HG03565 (cell line): ENCODE results near the gene MAML1.

Experiments
- ATAC-seq: cut with Tn5 transposase; IDR thresholded peaks from one replicate; pipeline ENCODE4 v1.9.1; 2021; ENCODE audit warnings: mild to moderate bottlenecking, moderate library complexity; ENCODE audit not compliant: unreplicated experiment

The MAML1 gene

DNA sequence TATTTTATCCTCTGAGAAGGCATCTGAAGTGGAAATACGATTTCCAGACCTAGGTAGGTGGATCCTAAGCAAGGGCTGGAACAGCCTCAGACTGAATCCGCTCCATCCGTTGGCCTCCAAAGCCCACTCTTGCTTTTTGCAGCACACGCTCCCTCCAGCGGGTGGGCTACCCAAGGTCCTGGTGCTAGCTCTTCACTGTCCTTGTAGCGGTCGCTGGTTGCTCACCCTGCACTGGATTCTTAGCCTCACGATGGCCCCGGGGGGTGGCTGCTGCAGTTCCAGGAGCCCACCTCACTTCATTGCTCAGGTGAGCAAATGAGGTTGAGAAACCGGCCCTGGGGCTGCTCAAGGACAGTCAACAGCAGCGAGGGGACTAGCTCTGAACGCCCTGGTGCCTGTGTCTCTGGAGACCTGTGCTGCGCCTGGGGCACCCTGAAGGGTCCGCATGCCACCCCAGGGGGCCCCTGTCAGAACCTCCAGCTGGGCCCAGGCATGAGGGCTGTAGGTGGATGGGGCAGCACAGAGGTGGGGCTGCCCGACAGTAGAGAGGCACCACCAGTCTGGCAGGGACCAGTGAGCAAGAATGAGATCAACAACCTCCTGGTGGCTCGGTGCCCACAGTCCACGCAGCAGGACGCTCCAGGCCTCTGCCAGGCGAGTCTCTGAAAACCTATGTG lies 69.7 kb downstream of the MAML1 start:
- ATAC-seq = no peak

DNA sequence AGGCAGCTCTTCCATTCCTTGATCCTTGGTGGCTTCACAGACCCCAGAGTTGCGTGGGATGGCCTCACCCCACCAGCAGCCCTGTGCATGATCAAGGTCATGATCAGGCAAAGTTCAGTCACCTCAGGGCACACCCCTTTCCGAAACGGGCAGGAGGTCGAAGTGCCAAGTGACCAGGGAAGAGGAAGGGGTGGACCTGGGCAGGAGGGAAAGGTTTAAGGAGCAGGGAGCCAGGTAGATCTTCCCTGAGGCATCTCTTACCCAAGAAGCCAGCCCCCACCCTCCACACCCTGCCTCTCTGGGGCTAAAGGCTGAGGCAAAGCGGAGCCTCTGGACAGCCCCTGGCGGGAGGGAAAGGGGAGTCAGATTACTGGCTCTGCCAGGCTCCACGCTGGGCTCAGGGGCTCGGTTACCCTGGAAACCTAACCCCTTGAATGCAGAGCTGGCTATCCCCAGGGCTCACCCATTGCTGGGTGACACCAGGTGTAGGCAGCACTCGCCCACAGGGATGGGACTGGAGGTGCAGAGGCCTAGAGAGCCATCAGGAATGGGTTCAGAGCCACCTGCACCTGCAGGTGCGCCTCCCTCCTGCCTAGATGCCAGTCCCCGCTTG lies 70.4 kb downstream of the MAML1 start:
- no peak for ATAC-seq

DNA sequence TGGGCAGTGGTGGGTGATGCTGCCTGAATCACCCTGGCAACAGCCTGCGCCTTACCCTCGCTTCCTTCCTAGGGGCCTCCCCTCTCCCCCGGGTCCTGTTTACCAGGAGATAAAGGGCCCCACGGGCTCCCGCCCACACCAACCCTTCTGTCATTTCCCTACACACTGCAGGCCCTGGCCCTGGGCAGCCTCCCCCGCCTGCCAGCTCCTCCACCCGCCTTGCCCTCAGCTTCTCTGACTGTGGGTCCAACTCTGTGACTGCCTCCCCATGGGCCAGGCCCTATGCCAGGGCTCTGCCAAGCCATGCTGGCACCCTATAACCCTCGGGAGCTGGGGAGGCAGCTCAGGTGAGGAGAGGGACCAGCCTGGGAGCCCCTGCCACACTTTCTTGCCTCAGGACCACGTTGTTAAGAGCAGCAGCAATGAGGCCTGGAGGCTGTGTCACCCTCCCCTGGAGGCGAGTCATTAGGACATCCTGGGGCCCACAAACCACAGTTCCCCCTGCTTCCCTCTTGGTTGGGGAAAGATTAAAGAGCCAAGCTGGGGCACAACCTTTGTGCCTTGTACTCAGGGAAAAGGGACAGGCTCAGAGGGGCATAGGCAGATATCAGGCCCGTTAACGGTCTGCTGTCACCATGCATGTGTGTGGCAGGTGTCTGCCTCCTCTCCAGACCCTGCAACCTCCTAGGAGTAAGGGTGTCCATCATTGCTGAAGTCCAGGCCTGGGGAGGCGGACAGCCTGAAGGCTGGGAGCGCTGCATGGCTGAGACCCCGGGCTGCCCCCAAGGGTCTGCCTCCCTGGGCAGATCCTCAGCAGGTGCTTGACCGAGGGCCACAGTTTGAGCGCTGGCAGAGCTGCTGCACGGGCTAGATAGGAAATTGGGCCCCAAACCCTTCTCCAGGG lies 71.3 kb downstream of the MAML1 start:
- ATAC-seq = no peak

DNA sequence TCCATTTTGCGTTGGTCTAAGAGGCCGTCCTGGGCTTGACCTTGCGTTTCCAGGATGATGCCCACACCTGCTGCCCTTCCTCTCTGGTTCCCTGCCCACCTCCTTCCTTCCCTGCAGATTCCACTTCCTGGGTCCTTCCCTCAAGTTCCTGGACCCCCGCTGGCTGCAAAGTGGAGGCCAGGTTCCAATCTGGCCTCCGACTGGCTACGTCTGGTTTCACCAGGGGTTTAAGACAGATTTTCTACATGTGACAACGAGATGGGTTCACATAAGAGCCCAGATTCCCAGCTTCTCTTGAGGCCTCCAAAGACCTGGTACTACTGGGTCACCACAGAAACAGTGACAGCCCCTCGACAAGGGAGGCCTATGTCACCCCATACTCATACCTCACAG lies 71.9 kb downstream of the MAML1 start:
- ATAC-seq = no peak

DNA sequence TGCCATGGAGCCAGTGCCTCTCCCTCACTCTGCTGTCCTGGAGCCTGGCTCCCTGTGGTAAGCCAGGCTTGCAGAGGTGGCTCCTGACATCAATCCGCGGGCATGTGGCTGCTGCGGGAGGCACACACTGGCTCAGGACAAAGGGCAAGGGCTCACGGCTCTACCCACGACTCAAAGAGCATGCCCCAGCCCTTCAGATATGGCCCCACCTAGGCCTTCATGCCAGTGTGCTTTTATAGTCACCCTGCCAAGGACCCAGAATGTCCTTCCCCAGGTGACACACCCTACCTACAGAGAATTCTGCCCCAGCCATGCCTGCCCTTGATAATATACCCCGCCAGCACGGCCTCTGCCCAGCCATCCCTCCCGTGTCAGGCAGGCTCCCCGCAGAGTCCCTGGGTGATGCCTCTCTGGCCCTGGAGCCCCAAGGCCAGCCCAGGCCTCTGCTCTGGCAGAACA lies 72.5 kb downstream of the MAML1 start:
- no peak for ATAC-seq

DNA sequence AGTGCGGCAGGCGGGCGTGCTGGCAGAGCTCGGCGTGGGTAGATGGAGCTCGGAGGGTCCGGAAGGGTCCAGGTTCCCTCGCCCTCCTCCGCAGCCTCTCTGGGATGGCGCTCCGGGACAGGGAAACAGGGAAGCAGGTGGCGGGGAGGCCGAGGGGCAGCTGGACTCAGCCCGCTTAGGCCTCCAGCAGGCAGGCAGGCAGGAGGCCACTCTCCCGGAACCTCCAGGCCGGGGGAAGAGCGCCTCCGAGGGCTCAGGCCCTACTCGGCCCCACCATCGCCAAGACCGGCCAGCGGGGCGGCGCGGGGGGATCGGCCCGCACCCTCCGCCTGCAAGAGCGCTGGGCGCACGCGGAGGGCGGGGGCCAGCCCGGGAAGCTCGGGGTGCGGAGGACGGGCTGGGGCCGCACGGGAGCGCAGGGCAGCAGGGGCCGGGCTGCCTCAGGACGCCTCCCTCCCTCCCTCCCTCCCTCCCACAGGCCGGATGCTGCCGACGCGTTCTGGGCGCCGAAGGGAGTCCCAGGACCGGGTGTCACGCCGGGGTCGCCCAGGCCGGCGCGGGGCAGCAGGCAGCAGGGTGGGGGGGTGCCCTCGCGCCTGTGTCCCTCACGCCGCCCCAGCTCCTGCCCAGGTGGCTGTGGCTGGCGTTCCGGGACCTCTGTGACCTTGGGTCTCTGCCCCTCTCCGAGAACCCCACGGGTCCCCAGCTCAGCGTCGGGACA lies 73.1 kb downstream of the MAML1 start:
- no peak for ATAC-seq

DNA sequence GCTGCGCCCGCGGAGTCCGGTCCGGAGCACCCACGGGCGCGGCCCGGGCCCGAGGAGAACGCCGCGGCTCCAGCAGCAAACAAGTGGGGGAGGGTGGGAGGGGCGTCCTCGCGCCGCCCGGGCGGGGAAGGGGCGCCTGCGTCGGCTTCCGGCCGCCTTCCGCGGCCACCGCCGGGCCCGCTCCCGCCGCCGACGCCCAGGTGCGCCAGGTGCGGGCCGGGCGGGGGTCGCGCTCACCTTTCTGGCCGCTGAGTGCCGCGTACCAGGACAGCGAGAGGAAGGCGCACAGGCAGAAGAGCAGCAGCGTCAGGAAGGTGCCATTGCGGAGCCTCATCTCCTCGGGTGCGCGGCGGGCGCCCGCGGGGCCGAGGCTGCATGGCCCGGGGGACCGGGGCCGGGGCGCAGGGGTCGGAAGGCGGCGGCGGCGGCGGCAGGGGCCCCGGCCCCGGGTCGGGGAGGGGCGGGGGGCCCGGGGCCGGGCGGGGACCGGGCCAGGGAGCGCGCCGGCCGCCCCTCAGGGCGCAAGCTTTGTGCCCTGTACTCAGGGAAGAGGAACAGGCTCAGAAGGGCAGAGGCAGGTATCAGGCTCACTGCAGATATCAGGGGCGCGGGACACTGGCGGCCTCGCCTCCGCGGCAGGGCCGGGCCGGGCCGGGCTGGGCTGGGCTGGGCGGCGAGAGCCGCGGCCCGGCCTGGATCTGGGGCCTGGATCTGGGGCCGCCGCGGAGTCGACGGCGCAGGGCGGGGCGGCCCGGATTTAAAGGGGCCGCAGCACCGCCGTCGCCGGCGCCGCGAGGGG lies 73.8 kb downstream of the MAML1 start, which contains the start of gene MGAT4B:
TSS of gene MGAT4B (minus strand) at position 617 of the 799 bp plus-strand sequence. CDS start at position 334, 283 bp downstream.
- ATAC-seq = peak; percentile 46

DNA sequence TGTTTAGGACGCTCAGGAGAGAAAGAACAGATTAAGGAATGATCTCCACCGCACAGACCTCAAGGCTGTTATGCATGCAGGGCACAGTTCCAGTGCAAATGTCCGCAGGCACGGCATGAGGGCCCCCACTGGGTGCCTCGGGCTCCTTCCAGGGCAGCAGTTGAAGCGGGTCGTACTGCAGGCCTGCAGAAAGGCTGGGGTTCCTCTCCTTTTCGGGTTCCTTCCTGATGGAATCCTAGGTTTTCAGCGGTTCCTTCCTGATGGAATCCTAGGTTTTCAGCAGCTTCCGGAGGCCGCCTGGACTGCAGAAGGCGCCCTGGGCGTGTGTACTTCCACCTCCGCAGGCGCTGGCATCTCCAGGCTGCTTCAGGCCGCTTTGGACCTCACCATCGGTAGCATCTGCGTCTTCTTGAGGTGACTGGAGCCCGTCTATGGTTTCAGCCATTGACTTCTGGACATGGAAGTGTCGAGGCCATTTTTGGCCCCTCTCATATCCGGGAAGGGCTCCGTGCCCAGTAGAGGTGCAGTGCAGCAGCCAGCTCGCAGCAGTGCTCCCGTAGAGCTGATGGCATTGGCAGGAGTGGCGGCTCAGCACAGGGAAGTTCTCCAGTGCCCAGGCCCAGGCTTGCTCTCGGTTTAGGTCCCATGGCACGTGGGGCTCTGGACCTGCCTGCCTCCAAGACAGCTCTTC lies 79.7 kb downstream of the MAML1 start:
- ATAC-seq = no peak

DNA sequence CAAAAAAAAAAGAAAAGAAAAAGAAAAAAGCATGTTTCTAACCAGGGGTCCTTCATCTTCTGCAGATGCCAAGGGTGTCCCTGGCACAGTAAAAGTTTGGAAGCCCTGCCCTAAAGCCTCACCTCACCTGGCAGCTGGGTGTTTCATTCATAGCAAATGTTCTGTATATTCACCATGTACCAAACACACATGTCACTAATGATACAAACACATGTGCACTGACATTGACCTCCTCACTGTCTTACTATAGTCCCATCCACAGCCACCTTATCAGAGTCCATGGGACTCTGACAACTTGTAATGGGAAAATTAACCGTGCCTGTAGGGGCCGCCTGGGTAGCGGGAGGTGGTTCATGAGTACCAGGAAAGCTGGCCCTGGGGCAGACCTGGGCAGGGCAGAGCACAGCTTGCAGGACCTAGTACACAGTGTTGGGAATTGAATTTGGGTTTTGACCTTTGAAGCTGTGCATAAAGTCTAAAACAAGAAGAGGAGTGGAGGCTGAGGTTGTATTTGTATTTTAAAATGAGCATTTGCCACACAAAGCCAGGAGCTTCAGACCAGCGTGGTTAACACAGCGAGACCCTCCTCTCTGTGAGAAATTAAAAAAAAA lies 80.5 kb downstream of the MAML1 start:
- ATAC-seq = no peak

DNA sequence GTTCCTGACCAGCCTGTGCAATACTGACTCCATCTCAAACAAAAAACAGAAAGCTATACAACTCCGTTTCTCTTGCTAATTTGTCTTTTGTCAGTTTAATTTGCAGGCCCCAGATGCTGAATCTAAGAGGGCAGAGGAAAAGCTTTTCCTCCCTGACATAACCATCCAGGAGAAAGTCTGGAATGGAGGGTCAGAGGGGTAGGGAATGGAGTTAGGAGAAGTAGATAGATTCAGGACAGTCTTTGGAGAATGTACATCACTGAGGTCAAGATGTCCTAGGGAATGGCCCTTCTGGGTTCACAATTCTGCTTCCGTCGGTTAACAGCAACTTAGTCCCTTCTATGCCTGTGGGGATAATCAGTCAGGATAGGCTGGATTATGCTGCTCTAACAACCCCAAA lies 81.5 kb downstream of the MAML1 start:
- no peak for ATAC-seq

DNA sequence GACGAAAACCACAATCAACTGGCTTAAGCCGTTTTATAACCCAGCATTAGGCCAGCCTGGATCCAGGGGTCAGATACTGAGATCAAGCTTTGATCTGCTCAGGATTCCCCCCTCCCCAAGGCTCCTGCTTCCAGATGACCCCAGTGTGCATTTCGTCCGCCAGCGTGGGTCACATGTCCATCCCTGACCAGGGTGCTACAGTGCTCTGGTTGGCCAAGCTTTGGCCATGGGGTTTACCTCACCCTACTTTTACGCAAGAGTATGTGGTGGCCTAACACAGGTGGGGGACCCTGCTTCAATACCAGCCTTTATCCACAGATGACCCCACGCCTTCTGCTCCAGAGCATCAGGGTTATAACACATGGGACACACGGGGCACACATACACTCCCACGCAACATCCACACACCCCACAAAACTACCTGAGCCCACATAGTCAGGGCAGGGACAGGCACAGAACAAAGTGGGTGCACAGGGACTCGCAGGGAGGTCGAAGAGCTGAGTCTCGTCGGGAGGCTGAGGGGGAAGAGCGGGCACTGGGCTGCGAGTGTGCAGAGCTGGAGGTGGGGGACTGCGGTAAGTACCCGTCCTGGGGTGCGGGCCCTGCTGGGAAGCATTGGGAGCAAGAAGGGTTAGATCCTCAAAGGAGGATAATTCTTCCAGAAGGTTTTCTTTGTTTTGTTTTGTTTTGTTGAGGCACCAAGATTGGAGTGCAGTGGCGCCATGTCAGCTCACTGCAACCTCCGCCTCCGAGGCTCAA lies 83.0 kb downstream of the MAML1 start:
- ATAC-seq = no peak

DNA sequence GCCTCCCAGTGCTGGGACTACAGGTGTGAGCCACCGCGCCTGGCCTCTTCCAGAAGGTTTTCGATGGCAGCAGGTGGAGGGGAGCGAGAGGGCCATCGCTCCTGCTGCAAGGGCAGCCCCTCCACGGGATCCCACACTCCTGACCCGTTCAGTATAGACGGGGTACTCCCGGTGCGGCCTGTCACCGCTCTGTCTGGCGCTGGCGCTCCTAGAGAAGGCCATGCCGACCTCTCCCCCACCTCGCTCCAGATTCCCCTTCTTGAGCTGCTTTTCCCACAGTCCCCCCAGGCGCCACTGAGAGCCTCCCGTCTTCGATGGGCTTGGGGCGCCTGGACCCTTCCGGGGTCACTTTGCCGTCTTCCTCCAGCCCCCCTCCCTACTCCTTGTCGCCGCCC lies 83.8 kb downstream of the MAML1 start:
- no peak for ATAC-seq

DNA sequence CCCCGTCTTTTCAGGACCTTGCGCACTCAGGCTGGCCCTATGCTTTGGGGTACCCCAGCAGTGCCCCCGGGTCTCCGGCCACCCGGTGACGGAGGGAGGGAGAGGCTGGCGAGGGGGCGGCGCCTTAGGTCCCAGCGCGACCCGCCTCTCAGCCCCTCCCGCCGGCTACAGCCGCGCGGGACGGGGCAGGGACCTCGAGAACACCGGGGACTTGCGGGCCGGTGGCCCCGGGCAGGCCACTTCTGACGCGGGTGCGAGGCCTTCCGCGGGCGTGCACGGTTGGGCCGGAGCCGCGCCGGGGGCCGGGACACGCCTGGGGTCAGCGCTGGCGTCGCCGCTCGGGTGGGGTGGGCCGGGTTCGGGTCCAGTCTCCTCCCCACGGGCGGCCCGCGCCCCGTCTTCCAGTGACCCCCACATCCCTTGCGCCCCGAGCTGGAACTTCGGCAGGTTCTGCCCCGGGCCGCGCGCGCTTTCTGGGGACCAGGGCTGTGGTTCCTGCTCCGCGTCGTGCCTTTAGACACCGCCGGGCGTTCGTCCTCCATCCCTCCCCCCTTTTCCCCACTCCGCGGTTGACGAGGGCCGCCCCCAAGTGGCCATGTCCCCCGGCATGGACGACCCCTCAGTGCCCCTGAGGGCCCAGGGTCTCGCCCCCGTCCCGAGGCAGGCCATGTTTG lies 84.3 kb downstream of the MAML1 start:
- no peak for ATAC-seq

DNA sequence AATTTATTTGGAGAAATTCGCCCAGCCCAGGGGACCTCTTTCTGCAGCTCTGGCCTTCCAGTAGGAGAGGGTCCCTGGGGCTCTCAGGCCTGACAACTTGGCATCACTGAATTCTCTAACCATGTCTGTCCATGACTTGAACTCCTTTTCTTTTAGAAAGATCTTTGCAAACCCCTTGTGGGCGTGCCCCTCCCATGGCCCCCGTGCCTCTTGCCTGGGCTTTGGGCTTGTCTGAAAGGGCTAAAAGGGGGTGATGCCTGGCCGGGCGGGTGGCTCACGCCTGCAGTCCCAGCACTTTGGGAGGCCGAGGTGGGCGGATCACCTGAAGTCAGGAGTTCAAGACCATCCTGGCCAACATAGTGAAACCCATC lies 84.8 kb downstream of the MAML1 start:
- no peak for ATAC-seq

DNA sequence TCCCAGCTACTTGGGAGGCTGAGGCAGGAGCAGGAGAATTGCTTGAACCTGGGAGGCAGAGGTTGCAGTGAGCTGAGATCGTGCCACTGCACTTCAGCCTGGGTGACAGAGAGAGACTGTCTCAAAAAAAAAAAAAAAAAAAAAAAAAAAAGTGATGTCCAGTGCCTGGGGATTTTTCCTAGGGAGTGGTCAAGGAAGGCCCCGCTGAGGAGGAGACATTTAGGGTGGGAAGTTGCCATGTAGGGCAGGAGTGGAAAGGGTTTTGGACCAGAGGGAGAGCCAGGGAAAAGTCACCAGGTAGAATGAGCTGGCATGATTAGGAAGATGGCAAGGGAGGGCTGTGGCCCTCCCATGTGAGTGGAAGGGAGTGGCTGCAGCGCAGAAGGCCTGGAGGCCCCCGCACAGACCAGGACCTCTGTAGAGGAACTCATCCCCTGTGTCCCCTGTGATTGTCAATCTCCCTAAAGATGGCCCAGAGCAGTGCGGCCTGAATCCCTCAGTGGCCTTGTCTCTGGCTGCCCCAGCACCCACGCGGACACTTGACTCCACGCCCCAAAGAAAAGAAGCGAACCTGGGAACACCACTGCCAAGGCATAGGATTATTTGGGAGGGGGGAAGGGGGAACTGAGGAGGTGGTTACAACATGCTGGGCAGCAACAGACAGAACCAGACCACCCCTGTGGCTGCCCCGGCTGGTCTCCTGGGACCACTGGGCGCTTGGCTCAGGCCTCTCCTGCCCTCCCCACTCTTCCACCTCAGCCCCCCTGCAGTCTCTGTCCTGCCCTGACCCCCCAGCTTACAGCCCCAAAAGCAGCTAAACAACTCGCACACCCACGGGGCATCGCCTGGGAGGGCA lies 85.5 kb downstream of the MAML1 start:
- ATAC-seq = no peak

DNA sequence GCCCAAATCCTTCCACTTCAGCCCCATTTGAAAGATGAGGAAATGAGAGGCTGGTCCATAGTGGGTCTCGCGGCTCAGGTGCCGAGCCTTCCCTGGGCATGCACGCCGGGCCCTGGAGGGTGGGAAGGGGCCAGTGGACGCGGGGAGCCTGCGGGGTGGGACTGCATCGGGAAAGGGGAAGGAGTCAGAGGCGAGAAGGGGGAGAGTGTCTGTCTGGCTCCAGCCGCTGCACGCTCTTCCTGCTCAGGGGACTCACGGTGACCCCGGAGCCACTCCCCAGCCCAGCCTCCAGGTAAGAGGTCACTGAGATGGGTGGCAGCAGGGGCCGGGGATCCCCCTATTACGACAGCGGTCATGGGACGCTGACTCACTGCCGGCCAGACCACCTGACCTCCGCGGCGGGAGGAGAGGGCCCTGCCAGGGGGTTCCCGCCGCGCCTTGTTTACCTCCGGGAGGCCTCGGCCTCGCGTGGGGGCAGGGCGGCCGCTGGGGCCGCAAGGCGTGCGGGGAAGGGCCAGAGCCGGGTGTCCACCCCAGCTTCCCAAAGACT lies 86.2 kb downstream of the MAML1 start:
- ATAC-seq = peak; percentile 43
